Subcutaneous abdominal adipose tissue (tissue), 5 donors: Measurements from ENCODE around the gene TPST1.

Source experiments
- H3K27ac ChIP-seq: one replicate; pipeline ENCODE4 v1.7.0; 2013; ENCODE audit warnings: low read depth, mild to moderate bottlenecking, inconsistent platforms, low read length, moderate library complexity
- H3K27me3 ChIP-seq, 5 donors: one replicate each; pipeline ENCODE4 v1.7.0; 2013; ENCODE audit warnings: low read length in 5 of 5, inconsistent platforms in 1 of 5; ENCODE audit not compliant: control insufficient read depth in 5 of 5, insufficient read depth in 4 of 5
- H3K36me3 ChIP-seq, 5 donors: one replicate each; pipeline ENCODE4 v1.7.0; 2013; ENCODE audit warnings: low read length in 5 of 5; ENCODE audit not compliant: control insufficient read depth in 5 of 5, insufficient read depth in 5 of 5
- H3K4me1 ChIP-seq, 5 donors: one replicate each; pipeline ENCODE4 v1.7.0; 2013; ENCODE audit warnings: low read length in 5 of 5, mild to moderate bottlenecking in 3 of 5, moderate library complexity in 1 of 5; ENCODE audit not compliant: control insufficient read depth in 5 of 5, insufficient read depth in 5 of 5
- H3K4me3 ChIP-seq, 5 donors: one replicate each; pipeline ENCODE4 v1.7.0; 2013; ENCODE audit warnings: low read length in 5 of 5, low read depth in 1 of 5
- H3K9ac ChIP-seq, 5 donors: one replicate each; pipeline ENCODE4 v1.7.0; 2013; ENCODE audit warnings: low read length in 5 of 5, mild to moderate bottlenecking in 4 of 5, moderate library complexity in 3 of 5
- H3K9me3 ChIP-seq, 5 donors: one replicate each; pipeline ENCODE4 v1.7.0; 2013; ENCODE audit warnings: low read length in 5 of 5; ENCODE audit not compliant: control insufficient read depth in 5 of 5
- donor health status: healthy.
- donor health status: healthy.
- donor health status: healthy.
- donor health status: healthy.
- donor health status: healthy.

The TPST1 gene

GRCh38 chr7:66339141-66339540 is 134.0 kb downstream of the TPST1 start:
- H3K9me3 ChIP-seq = peaks cover 0 to 14% (median 8%) of the 10 kb centered on the region in 5 donors
- no peaks in the 10 kb centered on the region for H3K27me3 ChIP-seq
- no peak overlapping the region for H3K4me3 ChIP-seq
- H3K36me3 ChIP-seq = no peaks in the 10 kb centered on the region
- no peaks in the 10 kb centered on the region for H3K4me1 ChIP-seq
- H3K9ac ChIP-seq = no peak overlapping the region
- no peak overlapping the region for H3K27ac ChIP-seq

- H3K9ac ChIP-seq = no peak overlapping the region
- H3K4me3 ChIP-seq = no peak overlapping the region
- H3K27ac ChIP-seq = no peak overlapping the region
- no peaks in the 10 kb centered on the region for H3K36me3 ChIP-seq
- H3K4me1 ChIP-seq = peaks cover 0 to 12% (median 3%) of the 10 kb centered on the region in 5 donors
- H3K9me3 ChIP-seq = peaks cover 0 to 8% (median 0%) of the 10 kb centered on the region in 5 donors
- no peaks in the 10 kb centered on the region for H3K27me3 ChIP-seq
Measured at GRCh38 chr7:66344166-66344565, 139.0 kb downstream of the TPST1 start.

DNA sequence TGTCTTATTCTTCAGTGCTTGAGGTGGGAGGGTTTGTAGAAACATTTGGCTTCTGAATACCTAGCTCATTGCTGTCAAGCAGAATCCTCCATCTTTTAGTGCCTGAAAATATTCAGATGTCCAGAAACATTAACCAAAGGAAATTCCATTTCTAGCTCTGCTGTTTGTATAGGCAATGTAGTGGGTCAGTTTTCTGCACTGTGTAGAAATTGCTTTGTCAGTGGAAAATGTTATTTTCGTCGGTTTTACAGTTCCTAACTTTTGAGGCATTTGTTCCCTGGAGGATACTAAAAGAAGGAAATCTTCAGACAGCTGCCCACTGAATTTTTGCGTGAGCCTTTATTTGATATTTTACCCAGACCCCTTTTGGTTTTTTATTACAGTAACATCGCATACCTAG is 143.4 kb downstream of the TPST1 start:
- no peak overlapping the region for H3K9ac ChIP-seq
- no peak overlapping the region for H3K27ac ChIP-seq
- H3K27me3 ChIP-seq = no peaks in the 10 kb centered on the region
- peak overlapping the region in 1 of 5 donors; percentile 22 for H3K4me3 ChIP-seq
- H3K9me3 ChIP-seq = no peaks in the 10 kb centered on the region
- no peaks in the 10 kb centered on the region for H3K36me3 ChIP-seq
- peaks cover 0 to 26% (median 14%) of the 10 kb centered on the region in 5 donors for H3K4me1 ChIP-seq

- Histone ChIP-seq H3K27ac (no peak overlapping the region), H3K36me3 (no peaks in the 10 kb centered on the region), H3K9ac (no peak overlapping the region), H3K27me3 (no peaks in the 10 kb centered on the region), H3K4me3 (peak overlapping the region in 1 of 5 donors; percentile 22), H3K9me3 (no peaks in the 10 kb centered on the region), H3K4me1 (peaks cover 0 to 27% (median 14%) of the 10 kb centered on the region in 5 donors)
Measured at GRCh38 chr7:66348959-66349358, 143.8 kb downstream of the TPST1 start.

DNA sequence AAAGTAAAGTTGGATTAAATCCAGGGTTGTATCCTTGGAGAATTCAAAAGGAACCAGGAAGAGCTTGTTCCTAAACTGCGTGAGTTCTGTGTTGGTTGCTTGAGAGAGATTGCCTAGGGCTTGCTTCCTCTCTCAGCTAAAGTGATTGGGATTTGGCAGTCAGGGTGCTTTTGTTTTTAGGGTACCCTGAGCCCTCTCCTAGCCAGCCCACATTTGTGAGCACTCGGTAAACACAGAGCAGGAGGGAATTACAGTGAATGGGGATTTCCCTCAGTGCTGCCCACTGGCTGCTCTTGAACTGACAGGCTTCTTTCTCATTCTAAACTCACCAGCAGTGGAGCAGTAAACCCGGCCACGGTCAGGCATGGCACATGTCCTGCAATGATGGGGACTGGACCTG is 146.9 kb downstream of the TPST1 start:
- Histone ChIP-seq H3K9ac (peak overlapping the region in 2 of 5 donors; percentile 13 to 59), H3K36me3 (peaks cover 0 to 3% (median 0%) of the 10 kb centered on the region in 5 donors), H3K27me3 (no peaks in the 10 kb centered on the region), H3K4me1 (peaks cover 0 to 27% (median 14%) of the 10 kb centered on the region in 5 donors), H3K27ac (peak overlapping the region; percentile 45), H3K9me3 (no peaks in the 10 kb centered on the region), H3K4me3 (peak overlapping the region in 4 of 5 donors; percentile 19 to 48 (median 25))

DNA sequence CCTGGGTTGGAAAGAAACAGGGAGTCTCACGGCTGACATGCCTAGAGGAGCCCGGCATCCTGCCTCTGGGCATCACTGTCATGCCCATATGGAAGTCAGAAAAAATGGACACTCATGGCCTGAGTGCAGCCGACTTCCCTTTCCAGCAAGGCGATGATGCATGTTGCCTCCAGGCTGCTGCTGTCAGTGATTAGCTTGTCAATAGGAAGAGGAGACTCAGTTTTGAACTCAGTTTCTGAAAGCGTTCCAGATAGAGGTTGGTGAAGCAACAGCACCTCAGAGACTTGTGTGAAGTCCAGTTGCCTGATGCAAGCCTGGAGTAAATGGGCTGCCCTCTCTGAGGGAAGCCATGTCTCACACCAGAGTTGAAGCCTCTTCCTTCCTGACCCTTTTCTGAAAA is 148.4 kb downstream of the TPST1 start:
- no peak overlapping the region for H3K9ac ChIP-seq
- peaks cover 0 to 21% (median 13%) of the 10 kb centered on the region in 5 donors for H3K4me1 ChIP-seq
- no peaks in the 10 kb centered on the region for H3K27me3 ChIP-seq
- no peaks in the 10 kb centered on the region for H3K9me3 ChIP-seq
- H3K36me3 ChIP-seq = peaks cover 0 to 6% (median 0%) of the 10 kb centered on the region in 5 donors
- no peak overlapping the region for H3K4me3 ChIP-seq
- no peak overlapping the region for H3K27ac ChIP-seq

- Histone ChIP-seq H3K4me1 (peaks cover 3 to 20% (median 18%) of the 10 kb centered on the region in 5 donors), H3K27me3 (no peaks in the 10 kb centered on the region), H3K4me3 (no peak overlapping the region), H3K9me3 (peaks cover 0 to 2% (median 0%) of the 10 kb centered on the region in 5 donors), H3K9ac (no peak overlapping the region), H3K27ac (no peak overlapping the region), H3K36me3 (peaks cover 0 to 13% (median 3%) of the 10 kb centered on the region in 5 donors)
Measured at GRCh38 chr7:66355756-66356155, 150.6 kb downstream of the TPST1 start.

- Histone ChIP-seq H3K27me3 (no peaks in the 10 kb centered on the region), H3K4me3 (no peak overlapping the region), H3K27ac (no peak overlapping the region), H3K36me3 (peaks cover 0 to 13% (median 3%) of the 10 kb centered on the region in 5 donors), H3K4me1 (peaks cover 3 to 20% (median 18%) of the 10 kb centered on the region in 5 donors), H3K9me3 (peaks cover 0 to 2% (median 0%) of the 10 kb centered on the region in 5 donors), H3K9ac (no peak overlapping the region)
Measured at GRCh38 chr7:66356277-66356721, 151.2 kb downstream of the TPST1 start.

- Histone ChIP-seq H3K9ac (no peak overlapping the region), H3K27me3 (no peaks in the 10 kb centered on the region), H3K4me3 (no peak overlapping the region), H3K27ac (no peak overlapping the region), H3K9me3 (peaks cover 0 to 2% (median 0%) of the 10 kb centered on the region in 5 donors), H3K4me1 (peaks cover 3 to 17% (median 15%) of the 10 kb centered on the region in 5 donors), H3K36me3 (peaks cover 0 to 13% (median 3%) of the 10 kb centered on the region in 5 donors)
Measured at GRCh38 chr7:66357087-66357486, 152.0 kb downstream of the TPST1 start.

DNA sequence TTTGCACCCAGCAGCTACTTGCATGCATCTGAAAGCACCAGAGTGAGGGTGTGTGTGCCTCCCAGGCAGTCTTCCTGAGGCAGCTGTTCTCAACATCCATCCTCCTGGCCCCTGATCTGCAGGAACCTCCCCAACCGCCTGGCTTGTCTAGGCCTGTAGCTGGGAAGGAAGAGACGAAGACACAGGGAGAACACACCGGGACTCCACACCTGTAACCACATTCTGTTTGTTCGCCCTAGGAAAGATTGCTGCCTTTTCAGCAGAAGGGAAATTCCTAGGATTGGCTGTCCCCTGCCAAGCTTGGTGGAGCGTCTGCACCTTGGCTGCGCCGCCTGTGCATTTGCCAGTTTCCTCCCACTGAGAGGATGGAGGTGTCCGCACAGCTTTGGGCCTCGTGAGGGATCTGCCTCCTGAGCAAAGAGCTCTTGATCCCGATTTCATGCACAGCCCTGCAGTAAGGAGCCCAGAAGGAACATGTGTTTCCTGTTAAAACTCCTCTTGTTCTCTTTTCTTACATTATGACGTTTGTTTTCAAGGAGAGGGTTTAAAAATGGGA is 154.6 kb downstream of the TPST1 start:
- no peak overlapping the region for H3K4me3 ChIP-seq
- peaks cover 0 to 13% (median 3%) of the 10 kb centered on the region in 5 donors for H3K36me3 ChIP-seq
- H3K4me1 ChIP-seq = peaks cover 0 to 8% (median 5%) of the 10 kb centered on the region in 5 donors
- no peak overlapping the region for H3K9ac ChIP-seq
- H3K27me3 ChIP-seq = no peaks in the 10 kb centered on the region
- H3K9me3 ChIP-seq = peaks cover 0 to 2% (median 0%) of the 10 kb centered on the region in 5 donors
- H3K27ac ChIP-seq = no peak overlapping the region
